B cell (primary cell): ENCODE results near the gene LRRC10B. TPM values are rescaled to one million over a fixed set of nuclear protein-coding genes. Genes with fewer than 3 reads are reported as not detected.

Experiments used
- ATAC-seq: fragments of 200-7000 bp; cut with Tn5 transposase; one replicate; pipeline ENCODE4 v1.10.0; 2021; ENCODE audit warnings: low read depth, mild to moderate bottlenecking, moderate number of reproducible peaks, moderate library complexity
- CTCF ChIA-PET: fragments of 350-600 bp; sonication (Branson Sonifier 250); formaldehyde crosslinking; loops from one replicate; lab custom pipeline; 2021; ENCODE audit warnings: antibody characterized with exemption, inconsistent platforms; lab: Charles Lee
- POLR2A ChIA-PET: fragments of 350-600 bp; sonication (Branson Sonifier 250); formaldehyde crosslinking; loops from one replicate; lab custom pipeline; 2021; ENCODE audit warnings: antibody characterized with exemption; lab: Charles Lee
- DNase-seq: peaks from one replicate; pipeline ENCODE4 v3.0.0; 2013
- H2AFZ ChIP-seq: 2 replicates; pipeline ENCODE4 v1.6.1; 2012; ENCODE audit warnings: mild to moderate bottlenecking, low read depth, low read length; ENCODE audit not compliant: insufficient read depth, poor library complexity, severe bottlenecking
- H3K27ac ChIP-seq, 2 donors: 1 replicate in 1 of 2; 2 replicates in 1 of 2; pipeline ENCODE4 v1.5.1; 2012 to 2013; ENCODE audit warnings: low read length in 2 of 2, mild to moderate bottlenecking in 2 of 2, moderate library complexity in 1 of 2
- H3K27me3 ChIP-seq, 4 experiments: fragments of 200-600 bp in 1 of 4; sonication (generic) in 1 of 4; replicated peaks in 1 of 4; 1 replicate in 2 of 4; 2 replicates in 2 of 4; pipeline versions ENCODE4 v1.6.1 to v1.7.0; 2013 to 2016; ENCODE audit warnings: low read length in 3 of 4, mild to moderate bottlenecking in 2 of 4, mixed read lengths in 1 of 4, moderate library complexity in 1 of 4; ENCODE audit not compliant: insufficient read depth in 4 of 4, control insufficient read depth in 3 of 4; ENCODE audit errors: control extremely low read depth in 1 of 4
- H3K36me3 ChIP-seq, 2 experiments: replicated peaks in 1 of 2; 1 replicate in 1 of 2; 2 replicates in 1 of 2; pipeline versions ENCODE4 v1.6.1 to v1.7.1; 2013; ENCODE audit warnings: low read length in 1 of 2; ENCODE audit not compliant: insufficient read depth in 2 of 2, control insufficient read depth in 1 of 2; ENCODE audit errors: control extremely low read depth in 1 of 2, extremely low read depth in 1 of 2
- H3K4me1 ChIP-seq, 2 donors: fragments of 200-600 bp in 1 of 2; sonication (generic) in 1 of 2; 1 replicate in 1 of 2; 2 replicates in 1 of 2; pipeline versions ENCODE4 v1.5.1 to v1.6.1; 2013 to 2017; ENCODE audit warnings: low read length in 2 of 2; ENCODE audit not compliant: control insufficient read depth in 2 of 2, insufficient read depth in 2 of 2
- H3K4me2 ChIP-seq: replicated peaks from 2 replicates; pipeline ENCODE3; 2012; ENCODE audit warnings: mild to moderate bottlenecking, low read depth, low read length; ENCODE audit not compliant: poor library complexity, severe bottlenecking
- H3K4me3 ChIP-seq, 5 experiments: fragments of 200-600 bp in 1 of 5; sonication (generic) in 1 of 5; 1 replicate in 3 of 5; 2 replicates in 2 of 5; pipeline versions ENCODE4 v1.5.1 to v1.7.0; 2011 to 2016; ENCODE audit warnings: low read length in 4 of 5, mild to moderate bottlenecking in 4 of 5, low read depth in 2 of 5, control low read depth in 1 of 5, moderate library complexity in 1 of 5; ENCODE audit not compliant: insufficient read depth in 1 of 5; ENCODE audit errors: control extremely low read depth in 1 of 5, extremely low read depth in 1 of 5
- H3K79me2 ChIP-seq: fragments of 200-600 bp; sonication (generic); one replicate; pipeline ENCODE4 v1.6.0; 2016; ENCODE audit warnings: low read length; ENCODE audit not compliant: control insufficient read depth, insufficient read depth
- H3K9ac ChIP-seq: fragments of 200-600 bp; sonication (generic); 2 replicates; pipeline ENCODE4 v1.6.1; 2017; ENCODE audit warnings: mild to moderate bottlenecking, low read length, moderate library complexity
- H3K9me3 ChIP-seq, 3 donors: one replicate each; pipeline versions ENCODE4 v1.6.1 to v1.7.1; 2013; ENCODE audit warnings: low read length in 2 of 3; ENCODE audit not compliant: control insufficient read depth in 2 of 3, insufficient read depth in 1 of 3; ENCODE audit errors: control extremely low read depth in 1 of 3
- H4K20me1 ChIP-seq: 2 replicates; pipeline ENCODE4 v1.6.0; 2012; ENCODE audit warnings: mild to moderate bottlenecking, low read length; ENCODE audit not compliant: insufficient read depth, control insufficient read depth, poor library complexity, severe bottlenecking
- H3K27ac Mint-ChIP-seq: one replicate; pipeline ENCODE4 v1.8.0; 2021; ENCODE audit warnings: mixed read lengths
- H3K27me3 Mint-ChIP-seq: one replicate; pipeline ENCODE4 v1.8.0; 2021; ENCODE audit warnings: mixed read lengths
- H3K4me1 Mint-ChIP-seq: one replicate; pipeline ENCODE4 v1.8.0; 2021; ENCODE audit warnings: mixed read lengths
- H3K4me3 Mint-ChIP-seq: one replicate; pipeline ENCODE4 v1.8.0; 2021; ENCODE audit warnings: mixed read lengths
- H3K9me3 Mint-ChIP-seq: one replicate; pipeline ENCODE4 v1.8.0; 2022; ENCODE audit warnings: mixed read lengths; ENCODE audit not compliant: insufficient read depth
- CTCF ChIP-seq: fragments of 200-600 bp; IDR thresholded peaks from one replicate; pipeline ENCODE4 v1.8.0; 2022; ENCODE audit warnings: antibody characterized with exemption, mild to moderate bottlenecking
- EZH2 ChIP-seq: IDR thresholded peaks from 2 replicates; pipeline ENCODE4 v1.6.1; 2012; ENCODE audit warnings: borderline replicate concordance, low read depth, mild to moderate bottlenecking, moderate library complexity, low read length; ENCODE audit not compliant: insufficient read depth, poor library complexity, severe bottlenecking
- WGBS: methylation state at CpG from one replicate; pipeline ENCODE4 v1.1.5; 2013; ENCODE audit warnings: missing lambda C conversion rate; ENCODE audit not compliant: insufficient coverage; 5-methylcytosine and 5-hydroxymethylcytosine counted together
- intact Hi-C: fragments of 100-400 bp; cut with micrococcal nuclease; formaldehyde crosslinking; loops from one replicate; pipeline ENCODE4 v1.10.0; 2022
- polyA plus RNA-seq: library from polyadenylated mRNA; depleted of rRNA; stranded (reverse); fragments of >200 nt; gene quantifications from 2 replicates; pipeline ENCODE4 v1.2.3, GENCODE V29; 2012
- total RNA-seq, 2 donors: library from RNA; stranded (reverse); fragments of 120-200 nt in 1 of 2; gene quantifications; 1 replicate in 1 of 2; 2 replicates in 1 of 2; pipeline versions ENCODE4 v1.2.3 to v1.2.4, GENCODE V29; 2013 to 2022

The LRRC10B gene
- total and polyA plus RNA-seq, 2 donors (not counting 1 experiment from before 2014, with no cell fraction given): 0.15 TPM; not detected in 1

GRCh38 chr11:61549177-61549576, 40.6 kb downstream of the LRRC10B start:
- H3K79me2 ChIP-seq: no peaks in the 10 kb centered on the region
- no peak overlapping the region for H3K4me3 ChIP-seq
- TF ChIP-seq EZH2: no peak
- no peak for TF ChIP-seq CTCF
- peaks cover under 1% of the 10 kb centered on the region for H3K4me1 Mint-ChIP-seq
- no peak overlapping the region for H2AFZ ChIP-seq
- ChIA-PET POLR2A (no interaction called here), CTCF (no interaction called here)
- H3K9ac ChIP-seq: no peak overlapping the region
- peaks cover 0 to 32% (median 4%) of the 10 kb centered on the region in 4 experiments for H3K27me3 ChIP-seq
- H3K27me3 Mint-ChIP-seq: peaks cover 24% of the 10 kb centered on the region
- intact Hi-C loops: no loop called here
- no peak overlapping the region for H3K4me3 Mint-ChIP-seq
- H3K9me3 Mint-ChIP-seq: no peaks in the 10 kb centered on the region
- H3K36me3 ChIP-seq: no peaks in the 10 kb centered on the region
- H3K9me3 ChIP-seq: peaks cover 0 to 4% (median 0%) of the 10 kb centered on the region in 3 donors
- WGBS: 93% methylated on average over 8 of the region's 8 CpGs
- H3K27ac ChIP-seq: no peak overlapping the region
- no peaks in the 10 kb centered on the region for H4K20me1 ChIP-seq
- DNase-seq (no peak), ATAC-seq (no peak)
- H3K4me2 ChIP-seq: no peak overlapping the region
- no peak overlapping the region for H3K27ac Mint-ChIP-seq
- H3K4me1 ChIP-seq: no peaks in the 10 kb centered on the region

GRCh38 chr11:61549662-61550568, 41.4 kb downstream of the LRRC10B start:
- H3K9me3 Mint-ChIP-seq: no peaks in the 10 kb centered on the region
- no peak overlapping the region for H3K27ac ChIP-seq
- 82% methylated on average over 21 of the region's 23 CpGs for WGBS
- no peak overlapping the region for H3K27ac Mint-ChIP-seq
- ChIA-PET POLR2A (no interaction called here), CTCF (no interaction called here)
- H3K4me3 ChIP-seq: no peak overlapping the region
- H2AFZ ChIP-seq: no peak overlapping the region
- H3K4me1 ChIP-seq: no peaks in the 10 kb centered on the region
- ATAC-seq (no peak), DNase-seq (no peak)
- peaks cover 0 to 35% (median 4%) of the 10 kb centered on the region in 4 experiments for H3K27me3 ChIP-seq
- H3K36me3 ChIP-seq: no peaks in the 10 kb centered on the region
- TF ChIP-seq EZH2 (no peak), CTCF (no peak)
- H3K9ac ChIP-seq: no peak overlapping the region
- H3K4me1 Mint-ChIP-seq: peaks cover 4% of the 10 kb centered on the region
- no peaks in the 10 kb centered on the region for H3K79me2 ChIP-seq
- H3K27me3 Mint-ChIP-seq: peaks cover 29% of the 10 kb centered on the region
- no peaks in the 10 kb centered on the region for H4K20me1 ChIP-seq
- H3K9me3 ChIP-seq: peaks cover 0 to 4% (median 0%) of the 10 kb centered on the region in 3 donors
- no peak overlapping the region for H3K4me2 ChIP-seq
- no peak overlapping the region for H3K4me3 Mint-ChIP-seq
- intact Hi-C loops: no loop called here
